HL-60 (cell line): Measurements from ENCODE around the gene CREB3L1.

Experiments
- DNase-seq, 2 experiments: peaks; one replicate each; pipeline ENCODE4 v3.0.0-alpha.2; 2010 to 2020; ENCODE audit warnings: low read depth in 1 of 2, low spot score in 1 of 2
- H3K27ac ChIP-seq: fragments of 250-450 bp; sonication (Bioruptor Pico); replicated peaks from 2 replicates; pipeline ENCODE4 v1.5.1; 2020; ENCODE audit warnings: mild to moderate bottlenecking, moderate library complexity
- H3K27me3 ChIP-seq: fragments of 250-450 bp; sonication (Bioruptor Pico); 2 replicates; pipeline ENCODE4 v1.5.1; 2021; ENCODE audit warnings: mild to moderate bottlenecking, moderate library complexity; ENCODE audit not compliant: insufficient read depth, poor library complexity, severe bottlenecking
- H3K4me3 ChIP-seq: replicated peaks from 2 replicates; pipeline ENCODE4 v1.5.1; 2011; ENCODE audit warnings: mild to moderate bottlenecking, control low read depth, low read length; ENCODE audit not compliant: insufficient read depth
- CTCF ChIP-seq: IDR thresholded peaks from one replicate; pipeline ENCODE4 v1.5.1; 2011; ENCODE audit warnings: low read length, control low read depth, inconsistent platforms; ENCODE audit not compliant: insufficient read depth
- GABPA ChIP-seq: IDR thresholded peaks from 2 replicates; pipeline ENCODE4 v1.6.1; 2012; ENCODE audit warnings: low read depth
- POLR2AphosphoS5 ChIP-seq: IDR thresholded peaks from 2 replicates; pipeline ENCODE4 v1.6.1; 2012; ENCODE audit warnings: low read depth
- REST ChIP-seq: IDR thresholded peaks from 2 replicates; pipeline ENCODE4 v1.6.1; 2012; ENCODE audit warnings: low read depth; ENCODE audit not compliant: insufficient replicate concordance
- SPI1 ChIP-seq: IDR thresholded peaks from 2 replicates; pipeline ENCODE4 v1.6.1; 2012; ENCODE audit warnings: low read depth, mild to moderate bottlenecking, borderline replicate concordance

CREB3L1 gene

GRCh38 chr11:46293066-46293465 is 15.6 kb downstream of the CREB3L1 start:
- Histone ChIP-seq H3K4me3 (no peak overlapping the region), H3K27ac (no peak overlapping the region), H3K27me3 (peaks cover 33% of the 10 kb centered on the region)
- no peak for TF ChIP-seq POLR2AphosphoS5
- TF ChIP-seq CTCF, result no peak
- TF ChIP-seq SPI1, result no peak
- TF ChIP-seq GABPA, result no peak
- no peak for TF ChIP-seq REST
- DNase-seq, result no peak

GRCh38 chr11:46293641-46294103 is 16.2 kb downstream of the CREB3L1 start:
- no peak for DNase-seq
- Histone ChIP-seq H3K27ac (no peak overlapping the region), H3K4me3 (no peak overlapping the region), H3K27me3 (peaks cover 33% of the 10 kb centered on the region)
- TF ChIP-seq SPI1 (no peak), REST (no peak), POLR2AphosphoS5 (no peak), CTCF (no peak), GABPA (no peak)

- Histone ChIP-seq H3K27me3 (peaks cover 33% of the 10 kb centered on the region), H3K27ac (no peak overlapping the region), H3K4me3 (no peak overlapping the region)
- TF ChIP-seq POLR2AphosphoS5 (no peak), CTCF (no peak), GABPA (no peak), SPI1 (no peak), REST (no peak)
- no peak for DNase-seq
Measured at GRCh38 chr11:46294365-46295309, 17.2 kb downstream of the CREB3L1 start.
